Left lung (tissue), 10 donors: ENCODE results near the gene ZNF793. TPM values are rescaled to one million over a fixed set of nuclear protein-coding genes. Genes with fewer than 3 reads are reported as not detected.

Experiments used
- ATAC-seq: fragments of 200-7000 bp; cut with Tn5 transposase; one replicate; pipeline ENCODE4 v1.9.1; 2020; ENCODE audit warnings: moderate library complexity
- DNase-seq, 4 donors: peaks; one replicate each; pipeline ENCODE4 v3.0.0-alpha.2; 2013 to 2020
- H3K27ac ChIP-seq, 2 donors: fragments of 200-600 bp; sonication (generic) in 1 of 2; one replicate each; pipeline versions ENCODE4 v1.5.0 to v1.8.0; 2020 to 2021
- H3K27me3 ChIP-seq, 2 donors: fragments of 200-600 bp; sonication (generic) in 1 of 2; one replicate each; pipeline versions ENCODE4 v1.5.0 to v1.8.0; 2020 to 2021
- H3K36me3 ChIP-seq, 2 donors: fragments of 200-600 bp; sonication (generic) in 1 of 2; one replicate each; pipeline versions ENCODE4 v1.5.0 to v1.8.0; 2020 to 2021
- H3K4me1 ChIP-seq, 2 donors: fragments of 200-600 bp; one replicate each; pipeline ENCODE4 v1.8.0; 2021
- H3K4me3 ChIP-seq, 2 donors: fragments of 200-600 bp; sonication (generic) in 1 of 2; one replicate each; pipeline versions ENCODE4 v1.5.0 to v1.8.0; 2020 to 2021; ENCODE audit warnings: mild to moderate bottlenecking in 1 of 2
- H3K9me3 ChIP-seq, 2 donors: fragments of 200-600 bp; sonication (generic) in 1 of 2; one replicate each; pipeline versions ENCODE4 v1.5.0 to v1.8.0; 2020 to 2021
- CTCF ChIP-seq, 2 donors: fragments of 200-600 bp; sonication (generic) in 1 of 2; IDR thresholded peaks; one replicate each; pipeline versions ENCODE4 v1.5.0 to v1.8.0; 2021; ENCODE audit warnings: antibody characterized with exemption in 2 of 2
- intact Hi-C, 2 donors: fragments of 100-400 bp; cut with DNase I; formaldehyde crosslinking; loops; one replicate each; pipeline versions ENCODE4 v1.11.2 to v1.14.2; 2022
- polyA plus RNA-seq, 6 donors: library from polyadenylated mRNA; unstranded; fragments of 120-200 nt; gene quantifications; one replicate each; pipeline ENCODE4 v1.2.1, GENCODE V29; 2013; ENCODE audit not compliant: insufficient read length in 6 of 6
- total RNA-seq, 2 donors: library from RNA; stranded (reverse); fragmentation: NEBNext Ultra II Directional; extraction: Animal tissue kit (Norgen Biotek cat#: 25700); gene quantifications; one replicate each; pipeline ENCODE4 v1.2.1, GENCODE V29; 2021
- donor health status: DM: no; HTN: yes; CAD: no.
- donor health status: DM: no; HTN: no; CAD: no.

ZNF793 gene
- total and polyA plus RNA-seq, 8 donors: 3.5 to 39.4 (median 35.9) TPM

GRCh38 chr19:37519890-37520289 lies 13.2 kb downstream of the ZNF793 start:
- no peak for DNase-seq
- Histone ChIP-seq H3K4me1 (no peaks in the 10 kb centered on the region), H3K27ac (no peak overlapping the region), H3K9me3 (peaks cover 0 to 100% of the 10 kb centered on the region in 2 donors), H3K4me3 (no peak overlapping the region), H3K27me3 (no peaks in the 10 kb centered on the region), H3K36me3 (peaks cover 0 to 74% of the 10 kb centered on the region in 2 donors)
- TF ChIP-seq CTCF (IDR thresholded peaks at IDR 0.05): no peak
- ATAC-seq: no peak
- intact Hi-C loops: no loop called here

GRCh38 chr19:37537391-37537947 lies 30.7 kb downstream of the ZNF793 start:
- Histone ChIP-seq H3K4me1 (no peaks in the 10 kb centered on the region), H3K4me3 (no peak overlapping the region), H3K9me3 (peaks cover 0 to 53% of the 10 kb centered on the region in 2 donors), H3K27ac (no peak overlapping the region), H3K36me3 (peaks cover 0 to 53% of the 10 kb centered on the region in 2 donors), H3K27me3 (no peaks in the 10 kb centered on the region)
- DNase-seq (no peak), ATAC-seq (no peak)
- intact Hi-C loops: no loop called here
- no peak for TF ChIP-seq CTCF (IDR thresholded peaks at IDR 0.05)

- intact Hi-C loops: no loop called here
- ATAC-seq (peak; percentile 69), DNase-seq (peak in 3 of 4 donors; percentile 61 to 82 (median 79))
- Histone ChIP-seq H3K4me1 (no peaks in the 10 kb centered on the region), H3K4me3 (peak overlapping the region; percentile 15 to 43), H3K9me3 (peaks cover 0 to 11% of the 10 kb centered on the region in 2 donors), H3K27me3 (no peaks in the 10 kb centered on the region), H3K27ac (peak overlapping the region in 1 of 2 donors; percentile 28), H3K36me3 (peaks cover 0 to 7% of the 10 kb centered on the region in 2 donors)
- no peak for TF ChIP-seq CTCF (IDR thresholded peaks at IDR 0.05)
Observed at GRCh38 chr19:37551129-37551993, 44.6 kb downstream of the ZNF793 start.

- Histone ChIP-seq H3K4me1 (no peaks in the 10 kb centered on the region), H3K27ac (no peak overlapping the region), H3K4me3 (no peak overlapping the region), H3K36me3 (peaks cover 0 to 90% of the 10 kb centered on the region in 2 donors), H3K27me3 (no peaks in the 10 kb centered on the region), H3K9me3 (peaks cover 0 to 38% of the 10 kb centered on the region in 2 donors)
- ATAC-seq (no peak), DNase-seq (no peak)
- intact Hi-C loops: no loop called here
- no peak for TF ChIP-seq CTCF (IDR thresholded peaks at IDR 0.05)
Observed at GRCh38 chr19:37563518-37563917, 56.8 kb downstream of the ZNF793 start.

- no peak overlapping the region for H3K27ac ChIP-seq
Observed at GRCh38 chr19:37564624-37565369, 58.1 kb downstream of the ZNF793 start.

More at GRCh38 chr19:37564624-37565369, 58.1 kb downstream of the ZNF793 start:
- DNase-seq (no peak), ATAC-seq (no peak)
- TF ChIP-seq CTCF (IDR thresholded peaks at IDR 0.05): no peak
- peaks cover 0 to 32% of the 10 kb centered on the region in 2 donors for H3K9me3 ChIP-seq
- intact Hi-C loops: no loop called here
- H3K36me3 ChIP-seq: peaks cover 0 to 92% of the 10 kb centered on the region in 2 donors
- H3K4me1 ChIP-seq: no peaks in the 10 kb centered on the region
- no peaks in the 10 kb centered on the region for H3K27me3 ChIP-seq
- no peak overlapping the region for H3K4me3 ChIP-seq
